Measurements from ENCODE around the gene ITPKA.

ITPKA gene

GRCh38 chr15:41483115-41483514 is 10.6 kb upstream of the ITPKA start:
- TF ChIP-seq ZFX (IDR thresholded peaks at IDR 0.05; ENCODE audit: borderline replicate concordance), result no peak
- TF ChIP-seq, protein P1, sequence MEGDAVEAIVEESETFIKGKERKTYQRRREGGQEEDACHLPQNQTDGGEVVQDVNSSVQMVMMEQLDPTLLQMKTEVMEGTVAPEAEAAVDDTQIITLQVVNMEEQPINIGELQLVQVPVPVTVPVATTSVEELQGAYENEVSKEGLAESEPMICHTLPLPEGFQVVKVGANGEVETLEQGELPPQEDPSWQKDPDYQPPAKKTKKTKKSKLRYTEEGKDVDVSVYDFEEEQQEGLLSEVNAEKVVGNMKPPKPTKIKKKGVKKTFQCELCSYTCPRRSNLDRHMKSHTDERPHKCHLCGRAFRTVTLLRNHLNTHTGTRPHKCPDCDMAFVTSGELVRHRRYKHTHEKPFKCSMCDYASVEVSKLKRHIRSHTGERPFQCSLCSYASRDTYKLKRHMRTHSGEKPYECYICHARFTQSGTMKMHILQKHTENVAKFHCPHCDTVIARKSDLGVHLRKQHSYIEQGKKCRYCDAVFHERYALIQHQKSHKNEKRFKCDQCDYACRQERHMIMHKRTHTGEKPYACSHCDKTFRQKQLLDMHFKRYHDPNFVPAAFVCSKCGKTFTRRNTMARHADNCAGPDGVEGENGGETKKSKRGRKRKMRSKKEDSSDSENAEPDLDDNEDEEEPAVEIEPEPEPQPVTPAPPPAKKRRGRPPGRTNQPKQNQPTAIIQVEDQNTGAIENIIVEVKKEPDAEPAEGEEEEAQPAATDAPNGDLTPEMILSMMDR (IDR thresholded peaks at IDR 0.05), result no peak
- no peak overlapping the region for H3K27ac ChIP-seq

GRCh38 chr15:41483519-41483918 is 10.2 kb upstream of the ITPKA start:
- TF ChIP-seq, protein P1 (IDR thresholded peaks at IDR 0.05), result no peak
- no peak for TF ChIP-seq ZFX (IDR thresholded peaks at IDR 0.05; ENCODE audit: borderline replicate concordance)
- H3K27ac ChIP-seq, result no peak overlapping the region

GRCh38 chr15:41484937-41485625 is 8.6 kb upstream of the ITPKA start:
- no peak overlapping the region for H3K27ac ChIP-seq
- no peak for TF ChIP-seq ZFX (IDR thresholded peaks at IDR 0.05; ENCODE audit: borderline replicate concordance)
- TF ChIP-seq, protein P1 (IDR thresholded peaks at IDR 0.05), result no peak

DNA sequence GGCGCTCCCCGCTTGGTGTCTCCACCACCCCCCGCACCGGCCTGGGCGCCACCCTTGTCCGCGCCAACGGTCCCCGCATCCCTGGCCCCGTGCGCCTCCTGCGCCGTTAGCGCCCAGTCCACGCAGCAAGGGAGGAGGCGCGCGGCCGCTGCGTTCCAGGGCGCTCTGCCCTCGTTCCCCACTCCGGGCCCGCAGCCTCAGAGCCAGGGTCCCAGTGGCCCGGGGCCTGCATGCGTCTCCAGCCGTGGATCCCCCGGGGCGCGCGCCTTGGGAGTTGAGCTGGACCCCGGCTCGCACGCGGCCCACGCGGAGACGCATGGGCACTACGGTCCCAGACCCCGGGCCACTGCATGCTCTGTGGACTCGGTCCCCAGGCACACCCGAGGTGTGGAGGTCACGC is 7.4 kb upstream of the ITPKA start:
- H3K27ac ChIP-seq, result no peak overlapping the region
- TF ChIP-seq ZFX (IDR thresholded peaks at IDR 0.05; ENCODE audit: borderline replicate concordance), result no peak
- TF ChIP-seq, protein P1 (IDR thresholded peaks at IDR 0.05), result no peak

GRCh38 chr15:41487381-41487780 is 6.3 kb upstream of the ITPKA start:
- no peak overlapping the region for H3K27ac ChIP-seq
- TF ChIP-seq, protein P1 (IDR thresholded peaks at IDR 0.05), result no peak
- TF ChIP-seq ZFX (IDR thresholded peaks at IDR 0.05; ENCODE audit: borderline replicate concordance), result no peak

DNA sequence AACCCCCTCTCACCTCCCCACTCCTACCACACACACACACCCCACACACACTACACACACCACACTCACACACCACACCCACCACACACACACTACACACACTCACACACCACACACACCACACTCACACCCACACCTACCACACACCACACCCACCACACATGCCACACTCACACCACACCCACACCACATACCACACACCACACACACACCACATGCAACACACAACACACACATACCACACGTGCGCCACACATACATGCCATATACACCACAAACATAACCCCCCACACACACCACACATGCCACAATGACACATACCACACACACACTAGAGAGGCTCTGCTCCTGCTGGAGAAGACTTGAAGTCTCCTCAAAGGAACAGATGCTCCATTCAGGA is 5.9 kb upstream of the ITPKA start:
- no peak overlapping the region for H3K27ac ChIP-seq
- TF ChIP-seq, protein P1 (IDR thresholded peaks at IDR 0.05), result no peak
- TF ChIP-seq ZFX (IDR thresholded peaks at IDR 0.05; ENCODE audit: borderline replicate concordance), result no peak

GRCh38 chr15:41489641-41490040 is 4.0 kb upstream of the ITPKA start:
- no peak overlapping the region for H3K27ac ChIP-seq
- TF ChIP-seq, protein P1 (IDR thresholded peaks at IDR 0.05), result no peak
- TF ChIP-seq ZFX (IDR thresholded peaks at IDR 0.05; ENCODE audit: borderline replicate concordance), result no peak

Measured in 22Rv1 (cell line).